Measurements from ENCODE around the gene PRKN.

The PRKN gene

GRCh38 chr6:162751211-162751859 lies 23.8 kb upstream of the PRKN start:
- no peak overlapping the region for H3K4me3 ChIP-seq (ENCODE audit: low read depth, low read length)
- TF ChIP-seq CTCF (IDR thresholded peaks at IDR 0.05; ENCODE audit: low read depth, low read length) = no peak

GRCh38 chr6:162750776-162751175 lies 23.2 kb upstream of the PRKN start:
- H3K4me3 ChIP-seq (ENCODE audit: low read depth, low read length) = no peak overlapping the region
- no peak for TF ChIP-seq CTCF (IDR thresholded peaks at IDR 0.05; ENCODE audit: low read depth, low read length)

GRCh38 chr6:162736961-162737360 lies 9.4 kb upstream of the PRKN start:
- no peak for TF ChIP-seq CTCF (IDR thresholded peaks at IDR 0.05; ENCODE audit: low read depth, low read length)
- no peak overlapping the region for H3K4me3 ChIP-seq (ENCODE audit: low read depth, low read length)

- H3K4me3 ChIP-seq (ENCODE audit: low read depth, low read length) = no peak overlapping the region
- TF ChIP-seq CTCF (IDR thresholded peaks at IDR 0.05; ENCODE audit: low read depth, low read length) = no peak
These were observed 5.9 kb upstream of the PRKN start for GRCh38 chr6:162733489-162733888.

GRCh38 chr6:162730502-162730901 lies 2.9 kb upstream of the PRKN start:
- TF ChIP-seq CTCF (IDR thresholded peaks at IDR 0.05; ENCODE audit: low read depth, low read length) = no peak

GRCh38 chr6:162728706-162729105 lies 1.1 kb upstream of the PRKN start:
- no peak overlapping the region for H3K4me3 ChIP-seq (ENCODE audit: low read depth, low read length)
- TF ChIP-seq CTCF (IDR thresholded peaks at IDR 0.05; ENCODE audit: low read depth, low read length) = no peak

More at GRCh38 chr6:162730502-162730901, 2.9 kb upstream of the PRKN start:
- no peak overlapping the region for H3K4me3 ChIP-seq (ENCODE audit: low read depth, low read length)

- H3K4me3 ChIP-seq (ENCODE audit: low read depth, low read length) = peak overlapping the region; percentile 70
- TF ChIP-seq CTCF (IDR thresholded peaks at IDR 0.05; ENCODE audit: low read depth, low read length) = no peak
These were observed 631 bp upstream of the PRKN start for GRCh38 chr6:162728197-162728596.

Measured in WI38 (cell line).